NCI-H1930 (cell line): ENCODE measurements around the gene BACH2.
"Not testable (repeated sequence)": the region's sequence is repeated elsewhere in the genome, so short reads cannot be mapped to it uniquely, and the experiment has no call there.

Experiments used
- DNase-seq, 2 experiments: peaks; one replicate each; lab custom pipeline; 2025; lab: John Stamatoyannopoulos, UW

BACH2 gene

GRCh38 chr6:89993411-89993810 lies 303.2 kb downstream of the BACH2 start:
- DNase-seq = no peak

GRCh38 chr6:89992818-89993217 lies 303.8 kb downstream of the BACH2 start:
- no peak for DNase-seq

- no peak for DNase-seq
Observed at GRCh38 chr6:89989742-89990141, 306.9 kb downstream of the BACH2 start.

GRCh38 chr6:89987830-89988229 lies 308.8 kb downstream of the BACH2 start:
- DNase-seq = no peak

GRCh38 chr6:89987140-89987539 lies 309.5 kb downstream of the BACH2 start:
- no peak for DNase-seq

- no peak for DNase-seq
Observed at GRCh38 chr6:89986650-89987074, 310.0 kb downstream of the BACH2 start.

- no peak for DNase-seq
Observed at GRCh38 chr6:89985751-89986493, 310.7 kb downstream of the BACH2 start.

GRCh38 chr6:89984926-89985750 lies 311.5 kb downstream of the BACH2 start:
- DNase-seq = no peak

GRCh38 chr6:89980353-89980752 lies 316.3 kb downstream of the BACH2 start:
- no peak for DNase-seq

GRCh38 chr6:89979481-89980119 lies 317.0 kb downstream of the BACH2 start:
- DNase-seq = no peak

GRCh38 chr6:89978749-89979145 lies 317.9 kb downstream of the BACH2 start:
- no peak for DNase-seq

GRCh38 chr6:89977808-89978748 lies 318.6 kb downstream of the BACH2 start:
- no peak for DNase-seq

GRCh38 chr6:89976694-89977020 lies 320.0 kb downstream of the BACH2 start:
- no peak for DNase-seq

- no peak for DNase-seq
Observed at GRCh38 chr6:89975991-89976693, 320.5 kb downstream of the BACH2 start.

GRCh38 chr6:89975366-89975765 lies 321.3 kb downstream of the BACH2 start:
- no peak for DNase-seq

GRCh38 chr6:89974834-89975233 lies 321.8 kb downstream of the BACH2 start:
- no peak for DNase-seq

- no peak for DNase-seq
Observed at GRCh38 chr6:89972025-89972381, 324.6 kb downstream of the BACH2 start.

GRCh38 chr6:89971338-89972024 lies 325.2 kb downstream of the BACH2 start:
- not testable (repeated sequence) for DNase-seq

- DNase-seq = no peak
Observed at GRCh38 chr6:89970609-89971337, 325.9 kb downstream of the BACH2 start.

GRCh38 chr6:89970072-89970471 lies 326.6 kb downstream of the BACH2 start:
- DNase-seq = no peak
